AG10803 (cell line): ENCODE data around the gene CLCF1.

Experiments
- DNase-seq: peaks from one replicate; pipeline ENCODE4 v3.0.0; 2010; ENCODE audit warnings: low read depth
- H3K4me3 ChIP-seq: 2 replicates; pipeline ENCODE4 v1.5.1; 2011; ENCODE audit warnings: mild to moderate bottlenecking, low read length, control low read depth
- CTCF ChIP-seq: conservative IDR thresholded peaks from 2 replicates; pipeline ENCODE4 v1.5.1; 2011; ENCODE audit warnings: mild to moderate bottlenecking, low read length, control low read depth, inconsistent platforms

Gene CLCF1

GRCh38 chr11:67411785-67412152, 38.4 kb upstream of the CLCF1 start:
- no peak for DNase-seq
- TF ChIP-seq CTCF = no peak

GRCh38 chr11:67410984-67411784, 37.8 kb upstream of the CLCF1 start:
- TF ChIP-seq CTCF = no peak
- DNase-seq = no peak
- no peak overlapping the region for H3K4me3 ChIP-seq

More at GRCh38 chr11:67411785-67412152, 38.4 kb upstream of the CLCF1 start:
- no peak overlapping the region for H3K4me3 ChIP-seq

- TF ChIP-seq CTCF = no peak
Observed at GRCh38 chr11:67410369-67410831, 37.0 kb upstream of the CLCF1 start.

GRCh38 chr11:67409781-67410368, 36.5 kb upstream of the CLCF1 start:
- H3K4me3 ChIP-seq = no peak overlapping the region
- no peak for TF ChIP-seq CTCF
- no peak for DNase-seq

More at GRCh38 chr11:67410369-67410831, 37.0 kb upstream of the CLCF1 start:
- H3K4me3 ChIP-seq = no peak overlapping the region
- DNase-seq = no peak

GRCh38 chr11:67409261-67409666, 35.9 kb upstream of the CLCF1 start:
- H3K4me3 ChIP-seq = no peak overlapping the region
- TF ChIP-seq CTCF = no peak
- no peak for DNase-seq

- H3K4me3 ChIP-seq = no peak overlapping the region
- no peak for DNase-seq
- no peak for TF ChIP-seq CTCF
Observed at GRCh38 chr11:67408437-67409200, 35.2 kb upstream of the CLCF1 start.
